MCF 10A (cell line): ENCODE measurements around the gene URAD. TPM values are rescaled to one million over a fixed set of nuclear protein-coding genes. Genes with fewer than 3 reads are reported as not detected.
A peak's percentile ranks its signal among the peaks of the same experiment; 100 is the strongest.

Experiments
- BruUV-seq: library from RNA; stranded (reverse); fragments of 400-500 nt; replicated peaks from 2 replicates; lab custom pipeline; 2021; lab: Mats Ljungman, UMichigan
- CTCF ChIA-PET: fragments of 300-600 bp; sonication (Branson Sonifier 250); formaldehyde crosslinking; extraction: SDS; loops from one replicate; lab custom pipeline; 2021; ENCODE audit warnings: antibody characterized with exemption, inconsistent platforms; lab: Yijun Ruan, JAX
- POLR2A ChIA-PET: fragments of 300-600, 350-650 bp; sonication (Branson Sonifier 250); formaldehyde crosslinking; extraction: SDS; loops from one replicate; lab custom pipeline; 2020; ENCODE audit warnings: antibody characterized with exemption, inconsistent platforms; lab: Yijun Ruan, JAX
- DNase-seq: peaks from one replicate; pipeline ENCODE4 v3.0.0-alpha.2; 2018; ENCODE audit not compliant: unreplicated experiment
- H3K27ac Mint-ChIP-seq: one replicate; pipeline ENCODE4 v1.8.0; 2022; ENCODE audit warnings: mild to moderate bottlenecking, low read depth, mixed read lengths; ENCODE audit not compliant: unreplicated experiment
- H3K27me3 Mint-ChIP-seq: one replicate; pipeline ENCODE4 v1.8.0; 2022; ENCODE audit warnings: mixed read lengths; ENCODE audit not compliant: insufficient read depth, unreplicated experiment
- H3K36me3 Mint-ChIP-seq: one replicate; pipeline ENCODE4 v1.8.0; 2022; ENCODE audit warnings: mild to moderate bottlenecking, moderate library complexity, mixed read lengths; ENCODE audit not compliant: insufficient read depth, unreplicated experiment
- H3K4me1 Mint-ChIP-seq: one replicate; pipeline ENCODE4 v1.8.0; 2022; ENCODE audit warnings: mixed read lengths; ENCODE audit not compliant: insufficient read depth, unreplicated experiment
- H3K4me3 Mint-ChIP-seq: one replicate; pipeline ENCODE4 v1.8.0; 2022; ENCODE audit warnings: mild to moderate bottlenecking, moderate library complexity, mixed read lengths; ENCODE audit not compliant: unreplicated experiment
- H3K9me3 Mint-ChIP-seq: one replicate; pipeline ENCODE4 v1.8.0; 2022; ENCODE audit warnings: mixed read lengths; ENCODE audit not compliant: unreplicated experiment
- intact Hi-C: fragments of 100-400 bp; cut with micrococcal nuclease; formaldehyde crosslinking; loops from 2 replicates; pipeline ENCODE4 v1.14.1; 2022
- total RNA-seq: library from RNA; stranded (reverse); gene quantifications from 2 replicates; pipeline ENCODE4 v1.2.3, GENCODE V29; 2022
- TF ChIP-seq, protein P1 (sequence below): fragments of 200-600 bp; IDR thresholded peaks from one replicate; pipeline ENCODE4 v1.8.0; 2022; ENCODE audit warnings: antibody characterized with exemption, mild to moderate bottlenecking; ENCODE audit not compliant: unreplicated experiment

URAD gene
- total RNA-seq, 1 experiment from 2014 or later = not detected

DNA sequence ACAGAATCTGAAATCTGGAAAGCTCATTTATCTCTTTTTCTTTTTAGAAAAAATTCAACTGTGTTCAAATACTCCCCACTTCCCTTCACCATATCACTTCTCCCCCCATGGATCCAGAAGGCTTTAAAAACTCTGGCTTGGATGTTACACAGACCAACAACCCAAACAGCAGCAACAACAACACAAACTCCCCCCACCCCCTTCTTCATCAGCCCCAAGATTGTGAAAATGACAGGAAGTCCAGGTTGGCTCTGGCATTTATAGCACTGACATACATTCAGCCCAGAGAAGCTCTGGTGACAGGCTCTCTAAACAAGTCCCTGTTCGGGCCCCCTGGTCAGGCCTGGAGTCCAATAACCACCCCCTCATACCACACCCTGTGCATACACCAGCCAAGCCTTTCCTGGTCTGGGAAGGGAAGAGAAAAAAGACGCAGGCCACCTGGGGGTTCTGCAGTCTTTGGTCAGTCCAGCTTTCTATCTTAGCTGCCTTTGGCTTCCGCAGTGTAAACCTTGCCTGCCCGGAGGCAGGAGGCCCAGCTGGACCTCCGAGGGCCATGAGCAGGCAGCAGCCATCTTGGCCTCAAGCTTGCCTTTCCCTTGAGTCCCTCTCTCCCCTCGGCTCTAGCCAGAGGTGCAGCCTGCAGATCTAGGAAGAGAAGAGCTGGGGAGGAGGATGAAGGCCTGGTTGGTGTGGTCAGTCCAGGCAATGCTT is 26.2 kb downstream of the URAD start:
- BruUV-seq = no TSS peak
- Mint-ChIP-seq H3K27me3 (peaks cover 4% of the 10 kb centered on the region), H3K4me1 (no peaks in the 10 kb centered on the region), H3K9me3 (no peaks in the 10 kb centered on the region), H3K36me3 (peaks cover 6% of the 10 kb centered on the region), H3K27ac (no peak overlapping the region), H3K4me3 (no peak overlapping the region)
- CTCF ChIA-PET = interaction anchor here (0.5 to 2.7 kb wide), 9 partner anchors 22 to 1562 kb away, joined by 3 to 21 read pairs (median 4); no protein-coding TSS in a partner anchor
- TF ChIP-seq, protein P1, sequence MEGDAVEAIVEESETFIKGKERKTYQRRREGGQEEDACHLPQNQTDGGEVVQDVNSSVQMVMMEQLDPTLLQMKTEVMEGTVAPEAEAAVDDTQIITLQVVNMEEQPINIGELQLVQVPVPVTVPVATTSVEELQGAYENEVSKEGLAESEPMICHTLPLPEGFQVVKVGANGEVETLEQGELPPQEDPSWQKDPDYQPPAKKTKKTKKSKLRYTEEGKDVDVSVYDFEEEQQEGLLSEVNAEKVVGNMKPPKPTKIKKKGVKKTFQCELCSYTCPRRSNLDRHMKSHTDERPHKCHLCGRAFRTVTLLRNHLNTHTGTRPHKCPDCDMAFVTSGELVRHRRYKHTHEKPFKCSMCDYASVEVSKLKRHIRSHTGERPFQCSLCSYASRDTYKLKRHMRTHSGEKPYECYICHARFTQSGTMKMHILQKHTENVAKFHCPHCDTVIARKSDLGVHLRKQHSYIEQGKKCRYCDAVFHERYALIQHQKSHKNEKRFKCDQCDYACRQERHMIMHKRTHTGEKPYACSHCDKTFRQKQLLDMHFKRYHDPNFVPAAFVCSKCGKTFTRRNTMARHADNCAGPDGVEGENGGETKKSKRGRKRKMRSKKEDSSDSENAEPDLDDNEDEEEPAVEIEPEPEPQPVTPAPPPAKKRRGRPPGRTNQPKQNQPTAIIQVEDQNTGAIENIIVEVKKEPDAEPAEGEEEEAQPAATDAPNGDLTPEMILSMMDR = no peak
- POLR2A ChIA-PET = interaction anchor here (0.7 kb wide), 1 partner anchor 131 kb away, joined by 3 read pairs; no protein-coding TSS in a partner anchor
- intact Hi-C loops = no loop called here
- no peak for DNase-seq

DNA sequence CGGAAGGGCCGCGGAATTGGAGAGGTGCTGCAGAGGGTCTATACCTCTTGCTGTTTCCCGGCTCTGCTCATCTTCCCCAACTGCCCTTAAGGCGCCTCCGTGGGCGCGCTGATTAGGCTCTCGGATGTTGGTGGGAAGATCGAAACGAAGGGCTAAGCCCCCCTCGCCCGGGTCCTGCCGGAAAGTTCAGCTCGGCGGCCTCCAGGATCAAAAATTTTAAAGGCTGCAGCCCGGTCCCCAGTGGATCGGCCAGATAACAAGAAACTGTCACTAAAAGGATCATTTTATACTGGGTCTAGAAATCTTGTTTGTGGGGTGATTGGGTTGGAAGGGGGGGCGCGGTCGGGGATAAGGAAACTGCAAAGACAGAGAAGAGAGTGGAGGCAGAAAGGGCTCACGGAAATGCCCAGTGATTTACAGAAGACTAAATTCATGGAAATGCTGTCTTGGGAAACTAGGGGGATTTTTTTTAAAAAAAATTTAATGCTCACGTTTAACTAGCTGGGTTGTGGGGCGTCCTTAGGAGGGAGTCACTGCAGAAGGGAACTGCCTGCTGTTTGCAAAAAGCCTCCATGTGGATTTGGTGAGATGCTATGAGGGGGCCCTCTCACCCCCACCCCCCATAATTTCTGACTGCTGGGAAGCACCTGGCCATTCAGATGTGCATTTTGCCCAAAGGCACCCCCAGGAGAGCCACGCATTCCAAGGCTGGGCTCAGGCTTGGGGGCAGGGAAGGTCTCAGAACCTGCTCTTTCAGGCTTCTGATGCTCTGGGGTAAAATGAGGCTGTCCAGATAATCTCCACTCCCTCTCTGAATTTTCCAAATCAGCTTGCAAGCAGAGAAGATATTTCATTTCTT is 27.0 kb downstream of the URAD start:
- Mint-ChIP-seq H3K4me3 (peak overlapping the region; percentile 61), H3K36me3 (peaks cover 6% of the 10 kb centered on the region), H3K27me3 (no peaks in the 10 kb centered on the region), H3K9me3 (no peaks in the 10 kb centered on the region), H3K4me1 (no peaks in the 10 kb centered on the region), H3K27ac (no peak overlapping the region)
- TF ChIP-seq, protein P1 = no peak
- ChIA-PET POLR2A (interaction anchor here (0.7 kb wide), 1 partner anchor 132 kb away, joined by 3 read pairs; no protein-coding TSS in a partner anchor), CTCF (interaction anchor here (0.5 to 2.7 kb wide), 15 partner anchors 15 to 1561 kb away, joined by 3 to 21 read pairs (median 4); no protein-coding TSS in a partner anchor)
- DNase-seq = no peak
- intact Hi-C loops = no loop called here
- no TSS peak for BruUV-seq

DNA sequence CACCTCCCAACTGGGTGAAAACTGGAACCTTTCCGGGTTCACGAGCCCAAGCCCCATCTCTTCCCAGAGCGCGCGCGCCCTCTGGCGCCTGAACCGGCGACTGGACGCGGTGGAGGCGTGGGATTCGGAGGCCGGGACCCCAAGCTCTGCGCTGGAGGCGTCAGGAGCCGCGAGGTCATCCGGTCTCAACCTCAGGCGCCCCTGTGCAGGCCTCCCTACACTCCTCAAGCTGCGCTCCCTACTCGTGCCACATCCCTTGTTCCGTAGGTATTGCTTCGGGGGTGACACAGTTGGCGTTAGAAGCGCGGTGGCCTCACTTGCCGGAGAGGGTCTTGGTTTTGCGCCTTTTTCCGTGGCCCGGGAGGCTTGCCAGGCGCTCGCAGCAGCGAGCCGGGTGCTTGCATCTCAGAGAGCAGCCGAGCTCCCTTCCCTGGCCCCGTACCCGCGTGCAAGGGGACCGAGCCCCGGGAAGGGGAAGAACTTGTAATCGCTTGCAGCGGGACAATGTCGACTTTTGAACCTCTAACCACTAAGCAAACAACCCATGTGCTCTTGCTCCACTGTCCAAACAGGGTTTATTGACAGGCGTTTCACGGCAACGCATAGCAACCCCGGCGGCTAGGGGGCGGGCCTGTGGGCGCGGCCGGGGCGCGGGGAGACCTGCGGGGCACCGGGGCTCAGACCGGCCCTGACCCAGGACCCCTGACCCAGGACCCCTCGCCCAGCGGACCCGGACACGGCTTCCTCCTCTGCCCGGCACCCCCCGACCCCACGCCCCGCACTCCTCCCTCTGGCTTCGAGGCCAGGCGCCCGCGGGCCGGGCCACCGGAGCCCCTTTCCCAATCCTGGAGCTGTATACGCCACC is 27.9 kb downstream of the URAD start:
- DNase-seq = peak; percentile 62
- TF ChIP-seq, protein P1 = peak; percentile 52
- no TSS peak for BruUV-seq
- Mint-ChIP-seq H3K27ac (no peak overlapping the region), H3K36me3 (peaks cover 6% of the 10 kb centered on the region), H3K9me3 (no peaks in the 10 kb centered on the region), H3K4me3 (peak overlapping the region; percentile 61), H3K27me3 (no peaks in the 10 kb centered on the region), H3K4me1 (no peaks in the 10 kb centered on the region)
- intact Hi-C loops = no loop called here
- CTCF ChIA-PET = interaction anchor here (0.6 to 2.7 kb wide), 18 partner anchors 11 to 1846 kb away, joined by 3 to 21 read pairs (median 4); no protein-coding TSS in a partner anchor
- POLR2A ChIA-PET = no interaction called here
